HCT116 (cell line): ENCODE results near the gene ACLY. TPM values are rescaled to one million over a fixed set of nuclear protein-coding genes. Genes with fewer than 3 reads are reported as not detected.

Experiments
- ATAC-seq: fragments of 200-7000 bp; cut with Tn5 transposase; 2 replicates; pipeline ENCODE4 v1.9.1; 2020; ENCODE audit warnings: mild to moderate bottlenecking, moderate library complexity
- BruUV-seq: library from RNA; stranded (reverse); fragments of 400-500 nt; replicated peaks from 2 replicates; lab custom pipeline; 2021; lab: Mats Ljungman, UMichigan
- CTCF ChIA-PET: fragments of 300-600 bp; sonication (Branson Sonifier 250); formaldehyde crosslinking; loops from one replicate; lab custom pipeline; 2021; ENCODE audit warnings: antibody characterized with exemption; lab: Charles Lee
- POLR2A ChIA-PET: fragments of 300-600, 350-600 bp; sonication (Branson Sonifier 250); formaldehyde crosslinking; loops from one replicate; lab custom pipeline; 2021; ENCODE audit warnings: antibody characterized with exemption; lab: Charles Lee
- RAD21 ChIA-PET, 2 experiments: fragments of 300-600 bp; sonication (Branson Sonifier 250); formaldehyde crosslinking; loops; one replicate each; lab custom pipeline; 2023; ENCODE audit warnings: low total read pairs in 2 of 2; ENCODE audit not compliant: uncharacterized antibody in 2 of 2, unreplicated experiment in 2 of 2, low non-redundant PET in 1 of 2; lab: Charles Lee
- DNase-seq: peaks from one replicate; pipeline ENCODE4 v3.0.0-alpha.2; 2010; ENCODE audit warnings: low read depth, low spot score
- H2AFZ ChIP-seq: fragments of 200-600 bp; shearing (Covaris generic), sonication (generic); 2 replicates; pipeline ENCODE4 v1.6.1; 2017; ENCODE audit warnings: low read depth, mixed run types, mixed read lengths, antibody characterized with exemption, low read length; ENCODE audit not compliant: poor library complexity, severe bottlenecking
- H3K27ac ChIP-seq: 2 replicates; pipeline ENCODE4 v1.5.1; 2012; ENCODE audit warnings: low read depth, low read length
- H3K27me3 ChIP-seq: fragments of 200-600 bp; sonication (generic); 2 replicates; pipeline ENCODE4 v1.6.1; 2016; ENCODE audit warnings: mixed run types, low read length, mixed read lengths; ENCODE audit not compliant: insufficient read depth
- H3K36me3 ChIP-seq, 2 experiments: fragments of 200-500 bp in 1 of 2; fragments of 200-600 bp in 1 of 2; sonication (Bioruptor generic) in 1 of 2; sonication (generic) in 1 of 2; 2 replicates each; pipeline versions ENCODE4 v1.5.1 to v1.6.1; 2014 to 2016; ENCODE audit warnings: low read length in 2 of 2, inconsistent platforms in 1 of 2, mixed read lengths in 1 of 2, mixed run types in 1 of 2; ENCODE audit not compliant: insufficient read depth in 2 of 2, control insufficient read depth in 1 of 2
- H3K4me1 ChIP-seq, 2 experiments: fragments of 200-600 bp in 1 of 2; sonication (generic) in 1 of 2; 2 replicates each; pipeline versions ENCODE4 v1.5.1 to v1.6.1; 2012 to 2017; ENCODE audit warnings: low read length in 2 of 2, inconsistent platforms in 1 of 2, mild to moderate bottlenecking in 1 of 2, mixed read lengths in 1 of 2, mixed run types in 1 of 2, moderate library complexity in 1 of 2; ENCODE audit not compliant: insufficient read depth in 2 of 2, control insufficient read depth in 1 of 2
- H3K4me2 ChIP-seq: fragments of 200-600 bp; sonication (generic); 2 replicates; pipeline ENCODE4 v1.6.1; 2017; ENCODE audit warnings: mixed run types, low read length, mixed read lengths
- H3K4me3 ChIP-seq, 2 experiments: fragments of 200-600 bp in 1 of 2; sonication (generic) in 1 of 2; replicated peaks in 1 of 2; 2 replicates each; pipeline ENCODE4 v1.5.1; 2011 to 2016; ENCODE audit warnings: low read length in 2 of 2, control low read depth in 1 of 2, low read depth in 1 of 2, mild to moderate bottlenecking in 1 of 2, mixed read lengths in 1 of 2, mixed run types in 1 of 2
- H3K79me2 ChIP-seq: fragments of 200-600 bp; sonication (generic); 2 replicates; pipeline ENCODE4 v1.6.1; 2017; ENCODE audit warnings: mild to moderate bottlenecking, mixed run types, low read length, moderate library complexity, mixed read lengths; ENCODE audit not compliant: insufficient read depth
- H3K9ac ChIP-seq: fragments of 200-600 bp; sonication (generic); 2 replicates; pipeline ENCODE4 v1.6.1; 2016; ENCODE audit warnings: low read length, mixed read lengths
- H3K9me2 ChIP-seq: fragments of 200-600 bp; sonication (generic), shearing (Covaris generic); 2 replicates; pipeline ENCODE4 v1.6.1; 2017; ENCODE audit warnings: mixed run types, mild to moderate bottlenecking, moderate library complexity; ENCODE audit not compliant: insufficient read depth
- H3K9me3 ChIP-seq, 2 experiments: fragments of 200-500 bp in 1 of 2; fragments of 200-600 bp in 1 of 2; sonication (Bioruptor generic) in 1 of 2; sonication (generic) in 1 of 2; 2 replicates each; pipeline ENCODE4 v1.6.1; 2014 to 2017; ENCODE audit warnings: low read length in 2 of 2, mixed read lengths in 2 of 2, inconsistent platforms in 1 of 2, low read depth in 1 of 2, mild to moderate bottlenecking in 1 of 2, mixed run types in 1 of 2, moderate library complexity in 1 of 2; ENCODE audit not compliant: control insufficient read depth in 1 of 2, insufficient read depth in 1 of 2
- H4K20me1 ChIP-seq: fragments of 200-600 bp; sonication (generic), shearing (Covaris generic); 2 replicates; pipeline ENCODE4 v1.6.1; 2017; ENCODE audit warnings: mixed run types, mild to moderate bottlenecking, moderate library complexity; ENCODE audit not compliant: insufficient read depth
- CBX3 ChIP-seq: IDR thresholded peaks from 2 replicates; pipeline ENCODE4 v1.6.1; 2012; ENCODE audit warnings: low read depth
- CEBPB ChIP-seq: IDR thresholded peaks from 2 replicates; pipeline ENCODE4 v1.6.1; 2012; ENCODE audit warnings: low read depth
- EGR1 ChIP-seq: IDR thresholded peaks from 2 replicates; pipeline ENCODE4 v1.6.1; 2012; ENCODE audit warnings: low read depth
- ELF1 ChIP-seq: IDR thresholded peaks from 2 replicates; pipeline ENCODE4 v1.6.1; 2012; ENCODE audit warnings: low read depth, borderline replicate concordance
- EZH2 ChIP-seq: fragments of 200-600 bp; sonication (generic); IDR thresholded peaks from 2 replicates; pipeline ENCODE4 v1.6.1; 2017; ENCODE audit warnings: antibody characterized with exemption, mixed run types
- EZH2phosphoT487 ChIP-seq: fragments of 200-600 bp; IDR thresholded peaks from 2 replicates; pipeline ENCODE4 v1.6.1; 2018; ENCODE audit warnings: antibody characterized with exemption, borderline replicate concordance
- JUND ChIP-seq: IDR thresholded peaks from 2 replicates; pipeline ENCODE4 v1.6.1; 2012
- POLR2A ChIP-seq: IDR thresholded peaks from 2 replicates; pipeline ENCODE4 v1.7.0; 2011; ENCODE audit warnings: borderline replicate concordance; ENCODE audit not compliant: insufficient read depth, insufficient read length; ENCODE audit errors: extremely low read depth
- POLR2AphosphoS5 ChIP-seq: IDR thresholded peaks from 2 replicates; pipeline ENCODE4 v1.6.1; 2011; ENCODE audit warnings: mild to moderate bottlenecking, low read depth, low read length, moderate library complexity
- RAD21 ChIP-seq: IDR thresholded peaks from 2 replicates; pipeline ENCODE4 v1.6.1; 2012; ENCODE audit warnings: low read depth, mild to moderate bottlenecking
- SP1 ChIP-seq: IDR thresholded peaks from 2 replicates; pipeline ENCODE4 v1.6.1; 2012; ENCODE audit warnings: low read depth
- intact Hi-C: fragments of 100-400 bp; cut with micrococcal nuclease; formaldehyde crosslinking; loops from 2 replicates; pipeline ENCODE4 v1.10.0; 2022
- total RNA-seq: library from RNA; stranded (reverse); gene quantifications from one replicate; pipeline ENCODE4 v1.2.1, GENCODE V29; 2021; ENCODE audit not compliant: unreplicated experiment
- TF ChIP-seq, protein P1 (sequence below), 3 experiments: fragments of 200-600 bp in 1 of 3; sonication (generic) in 1 of 3; IDR thresholded peaks in 2 of 3; conservative IDR thresholded peaks in 1 of 3; 2 replicates each; pipeline ENCODE4 v1.5.1; 2012 to 2017; ENCODE audit warnings: low read depth in 2 of 3, low read length in 2 of 3, antibody characterized with exemption in 1 of 3, borderline replicate concordance in 1 of 3, control low read depth in 1 of 3, mild to moderate bottlenecking in 1 of 3, mixed read lengths in 1 of 3, mixed run types in 1 of 3, moderate library complexity in 1 of 3; ENCODE audit not compliant: insufficient read depth in 1 of 3
- TF ChIP-seq, protein P2 (sequence below): IDR thresholded peaks from 2 replicates; pipeline ENCODE4 v1.6.1; 2012

Gene ACLY
- total RNA-seq, 1 experiment from 2014 or later = 222 TPM

DNA sequence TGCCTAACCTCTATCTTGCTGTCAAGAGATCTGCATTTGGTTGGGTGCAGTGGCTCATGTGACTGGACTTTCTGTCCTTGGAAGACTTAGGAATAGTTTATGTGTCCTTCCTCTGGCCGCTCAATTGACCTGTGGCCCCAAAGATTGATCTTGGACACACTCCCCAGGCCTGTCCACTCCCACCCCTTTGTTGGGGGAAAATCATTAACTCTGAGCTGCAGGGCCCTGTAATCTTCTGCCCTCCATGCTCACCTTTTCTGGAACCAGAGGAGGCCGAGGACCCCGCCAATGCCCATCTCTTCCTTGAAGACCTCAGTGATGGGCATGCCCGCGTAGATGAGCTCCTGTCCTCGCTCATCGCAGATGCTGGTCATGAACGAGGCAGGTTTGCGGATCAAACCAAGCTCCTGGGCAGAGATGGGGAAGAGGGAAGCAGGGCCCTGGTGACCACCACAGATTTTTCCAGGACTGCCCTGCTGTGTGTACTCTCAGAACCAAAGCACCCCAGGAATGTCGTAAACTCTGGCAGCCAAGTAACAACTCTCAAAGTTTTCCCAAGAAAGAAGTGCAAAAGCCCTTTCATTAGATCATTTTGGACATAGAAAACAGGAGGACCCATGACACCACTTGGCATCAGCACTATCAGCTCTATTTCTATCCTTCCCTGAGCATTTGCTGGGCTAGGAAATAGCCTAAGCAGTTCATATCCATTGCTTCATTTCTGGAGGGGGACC, 45.0 kb downstream of the ACLY start:
- no TSS peak for BruUV-seq
- ATAC-seq = no peak
- Histone ChIP-seq H3K36me3 (peaks cover 40 to 51% of the 10 kb centered on the region in 2 experiments), H3K79me2 (no peaks in the 10 kb centered on the region), H3K4me3 (no peak overlapping the region), H3K9ac (no peak overlapping the region), H4K20me1 (no peaks in the 10 kb centered on the region), H3K9me2 (no peaks in the 10 kb centered on the region), H3K9me3 (no peaks in the 10 kb centered on the region), H3K27ac (no peak overlapping the region), H3K4me1 (no peaks in the 10 kb centered on the region), H3K27me3 (no peaks in the 10 kb centered on the region), H2AFZ (no peak overlapping the region), H3K4me2 (no peak overlapping the region)
- intact Hi-C loops = no loop called here
- ChIA-PET CTCF (no interaction called here), POLR2A (no interaction called here), RAD21 (no interaction called here)
- no peak for TF ChIP-seq EGR1
- TF ChIP-seq EZH2 = no peak
- TF ChIP-seq CEBPB = no peak
- TF ChIP-seq CBX3 = no peak
- no peak for TF ChIP-seq RAD21
- TF ChIP-seq, protein P1, sequence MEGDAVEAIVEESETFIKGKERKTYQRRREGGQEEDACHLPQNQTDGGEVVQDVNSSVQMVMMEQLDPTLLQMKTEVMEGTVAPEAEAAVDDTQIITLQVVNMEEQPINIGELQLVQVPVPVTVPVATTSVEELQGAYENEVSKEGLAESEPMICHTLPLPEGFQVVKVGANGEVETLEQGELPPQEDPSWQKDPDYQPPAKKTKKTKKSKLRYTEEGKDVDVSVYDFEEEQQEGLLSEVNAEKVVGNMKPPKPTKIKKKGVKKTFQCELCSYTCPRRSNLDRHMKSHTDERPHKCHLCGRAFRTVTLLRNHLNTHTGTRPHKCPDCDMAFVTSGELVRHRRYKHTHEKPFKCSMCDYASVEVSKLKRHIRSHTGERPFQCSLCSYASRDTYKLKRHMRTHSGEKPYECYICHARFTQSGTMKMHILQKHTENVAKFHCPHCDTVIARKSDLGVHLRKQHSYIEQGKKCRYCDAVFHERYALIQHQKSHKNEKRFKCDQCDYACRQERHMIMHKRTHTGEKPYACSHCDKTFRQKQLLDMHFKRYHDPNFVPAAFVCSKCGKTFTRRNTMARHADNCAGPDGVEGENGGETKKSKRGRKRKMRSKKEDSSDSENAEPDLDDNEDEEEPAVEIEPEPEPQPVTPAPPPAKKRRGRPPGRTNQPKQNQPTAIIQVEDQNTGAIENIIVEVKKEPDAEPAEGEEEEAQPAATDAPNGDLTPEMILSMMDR (IDR thresholded peaks at IDR 0.05 in 2 of 3, conservative IDR thresholded peaks at IDR 0.05 in 1 of 3; ENCODE audit: borderline replicate concordance in 1 of 3, insufficient read depth in 1 of 3, low read depth in 2 of 3, low read length in 2 of 3) = no peak
- TF ChIP-seq POLR2AphosphoS5 = no peak
- no peak for TF ChIP-seq POLR2A
- TF ChIP-seq SP1 = no peak
- TF ChIP-seq, protein P2, sequence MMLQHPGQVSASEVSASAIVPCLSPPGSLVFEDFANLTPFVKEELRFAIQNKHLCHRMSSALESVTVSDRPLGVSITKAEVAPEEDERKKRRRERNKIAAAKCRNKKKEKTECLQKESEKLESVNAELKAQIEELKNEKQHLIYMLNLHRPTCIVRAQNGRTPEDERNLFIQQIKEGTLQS = no peak
- no peak for TF ChIP-seq ELF1
- TF ChIP-seq EZH2phosphoT487 = no peak
- TF ChIP-seq JUND = no peak
- no peak for DNase-seq
